GM12801 (cell line): ENCODE results near the gene ANKS1B.

ENCODE experiments used
- TF ChIP-seq, protein P1 (sequence below): IDR thresholded peaks from one replicate; pipeline ENCODE4 v1.5.1; 2011; ENCODE audit warnings: control low read depth; ENCODE audit not compliant: insufficient read length; ENCODE audit errors: extremely low read depth

Gene ANKS1B

DNA sequence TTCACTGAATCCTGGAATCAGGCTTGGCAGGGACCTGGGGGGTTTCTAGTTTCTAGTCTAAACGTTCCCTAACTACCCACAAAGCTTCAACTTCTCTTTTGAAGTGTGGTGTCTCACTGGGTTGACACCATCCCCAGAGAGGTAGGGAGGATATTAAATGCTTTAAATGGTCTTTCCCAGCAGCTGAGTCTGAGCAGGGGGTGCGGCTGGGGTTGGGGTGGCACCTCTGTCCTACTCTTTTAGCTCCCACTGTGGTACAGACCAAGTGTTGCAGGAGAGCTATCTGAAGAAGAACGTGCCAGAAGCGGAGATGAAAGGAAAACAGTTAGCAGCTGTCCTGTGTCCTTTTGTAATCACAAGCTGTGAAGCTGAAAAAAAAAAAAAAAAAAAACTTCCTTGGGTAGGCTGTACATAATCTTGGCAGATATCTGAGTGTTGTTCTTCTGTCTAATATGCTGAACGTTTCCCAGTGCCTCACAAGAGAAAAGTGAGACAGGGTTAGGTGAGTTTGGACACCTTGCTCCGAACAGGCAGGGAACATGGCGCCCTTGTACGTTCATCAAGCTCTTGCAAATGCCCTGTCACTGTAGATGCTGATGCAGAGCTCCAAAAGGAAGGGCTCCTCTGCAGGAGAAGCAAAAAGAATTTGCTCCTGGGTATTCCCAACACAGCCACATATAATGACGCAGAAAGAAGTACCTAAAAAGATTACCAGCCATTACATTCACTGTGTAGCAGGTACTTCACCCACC, 892.5 kb downstream of the ANKS1B start:
- TF ChIP-seq, protein P1, sequence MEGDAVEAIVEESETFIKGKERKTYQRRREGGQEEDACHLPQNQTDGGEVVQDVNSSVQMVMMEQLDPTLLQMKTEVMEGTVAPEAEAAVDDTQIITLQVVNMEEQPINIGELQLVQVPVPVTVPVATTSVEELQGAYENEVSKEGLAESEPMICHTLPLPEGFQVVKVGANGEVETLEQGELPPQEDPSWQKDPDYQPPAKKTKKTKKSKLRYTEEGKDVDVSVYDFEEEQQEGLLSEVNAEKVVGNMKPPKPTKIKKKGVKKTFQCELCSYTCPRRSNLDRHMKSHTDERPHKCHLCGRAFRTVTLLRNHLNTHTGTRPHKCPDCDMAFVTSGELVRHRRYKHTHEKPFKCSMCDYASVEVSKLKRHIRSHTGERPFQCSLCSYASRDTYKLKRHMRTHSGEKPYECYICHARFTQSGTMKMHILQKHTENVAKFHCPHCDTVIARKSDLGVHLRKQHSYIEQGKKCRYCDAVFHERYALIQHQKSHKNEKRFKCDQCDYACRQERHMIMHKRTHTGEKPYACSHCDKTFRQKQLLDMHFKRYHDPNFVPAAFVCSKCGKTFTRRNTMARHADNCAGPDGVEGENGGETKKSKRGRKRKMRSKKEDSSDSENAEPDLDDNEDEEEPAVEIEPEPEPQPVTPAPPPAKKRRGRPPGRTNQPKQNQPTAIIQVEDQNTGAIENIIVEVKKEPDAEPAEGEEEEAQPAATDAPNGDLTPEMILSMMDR: no peak

DNA sequence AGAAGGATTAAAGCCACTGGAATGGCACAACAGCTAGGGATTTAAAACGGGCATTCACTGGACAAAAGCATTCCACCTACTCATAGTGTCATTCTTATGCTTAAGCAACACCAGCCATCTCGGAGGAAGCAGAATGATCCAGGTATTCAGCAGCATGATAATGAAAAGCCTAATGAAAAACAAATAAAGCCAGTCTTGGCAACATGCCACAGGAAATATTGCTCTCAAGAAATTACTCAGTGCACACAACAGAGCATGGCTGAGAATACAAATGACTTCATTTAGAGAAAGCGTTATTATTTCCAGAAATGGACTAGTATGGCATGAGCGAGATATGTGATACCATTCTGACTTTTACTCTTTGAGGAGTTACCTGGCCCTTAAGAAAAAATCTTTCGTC, 897.5 kb downstream of the ANKS1B start:
- TF ChIP-seq, protein P1: no peak

DNA sequence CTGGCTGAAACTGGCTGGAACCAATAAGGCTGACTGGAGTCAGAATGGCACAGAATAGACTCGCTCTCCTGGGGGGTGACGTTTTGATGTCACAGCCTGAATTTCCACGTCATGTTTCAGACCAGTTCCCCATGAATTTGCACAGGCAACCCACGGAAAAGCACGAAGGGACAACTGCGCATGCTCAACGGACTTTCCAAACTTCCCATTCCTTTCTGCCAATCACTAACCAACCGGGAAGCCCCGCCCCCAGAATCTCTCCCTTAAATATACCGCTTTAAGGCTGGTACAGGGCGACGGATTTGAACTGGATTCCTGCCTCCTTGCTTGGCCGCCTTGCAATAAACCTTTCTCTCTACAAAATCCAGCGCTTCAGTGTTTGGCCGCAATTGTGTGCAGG, 904.9 kb downstream of the ANKS1B start:
- TF ChIP-seq, protein P1: no peak

DNA sequence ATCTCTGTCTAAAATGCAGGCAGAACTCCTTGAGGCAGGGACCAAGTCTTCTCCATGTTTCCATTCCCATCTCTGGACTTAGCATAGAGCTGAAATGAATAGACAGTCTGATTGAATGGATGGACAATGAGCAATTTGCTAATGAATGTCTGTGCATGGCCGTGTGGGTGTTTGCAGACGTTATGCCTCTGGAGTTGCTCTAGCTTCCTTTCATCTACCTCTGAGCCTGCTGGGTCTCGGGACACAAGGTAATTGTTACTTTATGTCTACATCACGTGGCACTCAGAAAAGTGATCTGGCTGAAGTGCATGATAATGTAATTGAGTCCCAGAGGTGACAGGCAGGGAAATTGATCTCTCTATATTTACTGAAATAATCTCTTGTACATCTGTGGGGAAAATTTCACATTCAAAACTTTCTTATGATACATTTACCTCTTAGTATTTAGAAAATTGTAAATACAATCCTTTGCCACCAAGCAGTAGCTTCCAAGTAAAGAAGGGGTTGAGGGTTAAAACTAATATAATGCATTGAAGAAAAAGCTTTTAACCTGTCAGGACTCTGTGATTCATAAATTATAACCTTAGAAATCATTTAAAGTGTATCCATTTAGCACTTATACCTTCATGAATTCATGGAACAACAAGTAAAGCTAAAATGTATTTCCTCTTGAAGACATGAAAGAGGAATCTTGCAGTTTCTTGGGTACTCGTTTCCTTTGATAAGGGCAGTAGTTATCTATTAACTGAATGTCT, 915.6 kb downstream of the ANKS1B start:
- TF ChIP-seq, protein P1: no peak

DNA sequence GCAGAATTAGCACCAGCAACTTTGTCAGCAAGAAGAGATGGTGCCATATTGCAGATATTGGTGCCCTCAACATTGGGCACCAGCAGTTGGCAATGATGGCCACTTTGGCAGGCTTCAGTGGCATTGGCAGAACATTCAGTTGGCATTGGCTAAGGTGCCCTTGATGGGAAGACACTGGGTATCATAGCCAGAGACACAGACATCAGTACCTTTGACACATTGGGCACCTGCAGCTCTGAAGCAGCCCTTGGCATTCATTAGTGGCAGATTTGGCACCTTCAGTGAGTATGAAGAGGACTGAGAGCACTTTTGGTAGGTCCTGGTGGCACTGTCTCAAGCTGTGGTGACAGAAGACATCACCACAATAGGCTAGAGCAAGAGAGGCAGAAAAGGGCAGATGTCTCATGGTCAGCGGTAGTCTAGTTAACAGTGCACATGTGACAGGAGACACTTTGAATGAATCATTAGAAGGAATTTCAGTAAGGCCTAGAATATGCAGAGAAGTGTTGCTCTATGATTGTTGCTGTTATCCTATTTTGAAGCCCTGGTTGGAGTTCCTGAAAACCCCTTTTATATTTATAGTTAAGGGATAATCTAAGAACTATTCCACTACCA, 917.5 kb downstream of the ANKS1B start:
- TF ChIP-seq, protein P1: no peak

DNA sequence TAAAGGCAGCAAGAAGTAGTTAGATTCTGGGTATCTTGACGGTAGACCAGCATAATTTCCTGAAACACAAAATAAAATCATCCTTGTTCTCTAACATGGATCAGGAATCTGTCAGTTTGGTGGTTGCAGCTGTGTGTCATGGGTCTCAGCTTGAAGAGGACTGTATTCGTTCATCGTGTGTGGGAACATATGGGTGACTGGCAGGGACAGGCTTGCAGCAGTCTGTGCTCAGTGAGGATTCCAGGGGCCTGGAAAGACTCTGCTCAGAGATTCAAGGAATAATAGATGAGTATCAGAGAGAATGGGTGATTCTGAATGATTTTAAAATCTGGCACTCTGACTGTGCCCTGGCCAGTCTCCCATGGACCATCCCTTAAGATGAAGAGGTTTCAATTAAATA, 918.0 kb downstream of the ANKS1B start:
- TF ChIP-seq, protein P1: no peak

DNA sequence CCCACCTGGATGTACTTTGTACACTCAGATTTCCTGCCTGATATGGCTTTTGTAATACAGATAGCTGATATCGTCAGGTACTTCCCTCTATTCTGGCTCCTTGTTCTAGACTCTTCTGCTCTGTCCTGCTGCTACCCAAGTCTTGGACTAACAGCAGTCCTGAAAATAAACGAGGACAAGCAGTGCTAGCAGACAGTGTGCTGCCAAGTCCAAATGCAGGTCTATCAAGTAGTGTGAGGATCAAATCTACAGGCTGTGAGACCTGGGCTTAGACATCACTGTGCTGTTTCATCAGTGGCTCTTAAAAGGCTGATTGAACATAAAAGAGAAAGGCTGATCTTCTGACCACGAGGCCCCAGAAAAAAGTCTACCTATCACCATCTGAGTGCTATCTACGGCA, 921.6 kb downstream of the ANKS1B start:
- TF ChIP-seq, protein P1: no peak
